Cardiac muscle cell (in vitro differentiated cells and primary cell): Measurements from ENCODE around the gene STX17. TPM values are rescaled to one million over a fixed set of nuclear protein-coding genes. Genes with fewer than 3 reads are reported as not detected.

Source experiments
- DNase-seq, 2 donors: peaks; one replicate each; pipeline versions ENCODE4 v3.0.0 to v3.0.0-alpha.2; 2010 to 2017; ENCODE audit warnings: low read depth in 1 of 2, low spot score in 1 of 2
- H3K27ac ChIP-seq: fragments of 200-600 bp; sonication (generic); 2 replicates; pipeline ENCODE4 v1.5.1; 2016
- H3K27me3 ChIP-seq: fragments of 200-600 bp; sonication (generic); 2 replicates; pipeline ENCODE4 v1.6.0; 2016; ENCODE audit warnings: control low read depth
- H3K36me3 ChIP-seq: fragments of 200-600 bp; sonication (generic); 2 replicates; pipeline ENCODE4 v1.5.1; 2016; ENCODE audit warnings: control low read depth
- H3K4me1 ChIP-seq: fragments of 200-600 bp; sonication (generic); 2 replicates; pipeline ENCODE4 v1.8.1; 2017; ENCODE audit warnings: low read depth, mild to moderate bottlenecking, mixed run types
- H3K4me3 ChIP-seq: fragments of 200-600 bp; sonication (generic); 2 replicates; pipeline ENCODE4 v1.5.1; 2016; ENCODE audit warnings: mild to moderate bottlenecking
- H3K9me3 ChIP-seq: fragments of 200-600 bp; sonication (generic); 2 replicates; pipeline ENCODE4 v1.5.1; 2017; ENCODE audit warnings: low read depth, mild to moderate bottlenecking, control low read depth
- polyA plus RNA-seq: library from polyadenylated mRNA; unstranded; fragments of >200 nt; fragmentation: Nextera tagmentation; extraction: Ambion mirVana; gene quantifications from 2 replicates; pipeline ENCODE4 v1.2.1, GENCODE V29; 2016
- total RNA-seq: library from RNA; depleted of rRNA; stranded (reverse); fragments of >200 nt; gene quantifications from 2 replicates; pipeline ENCODE4 v1.2.3, GENCODE V29; 2016
- TF ChIP-seq, protein P1 (sequence below): IDR thresholded peaks from 2 replicates; pipeline ENCODE4 v1.5.1; 2012; ENCODE audit warnings: low read depth, mild to moderate bottlenecking, low read length

STX17 gene
- total and polyA plus RNA-seq, 2 experiments from 2014 or later, result 20.4 to 34.8 TPM

DNA sequence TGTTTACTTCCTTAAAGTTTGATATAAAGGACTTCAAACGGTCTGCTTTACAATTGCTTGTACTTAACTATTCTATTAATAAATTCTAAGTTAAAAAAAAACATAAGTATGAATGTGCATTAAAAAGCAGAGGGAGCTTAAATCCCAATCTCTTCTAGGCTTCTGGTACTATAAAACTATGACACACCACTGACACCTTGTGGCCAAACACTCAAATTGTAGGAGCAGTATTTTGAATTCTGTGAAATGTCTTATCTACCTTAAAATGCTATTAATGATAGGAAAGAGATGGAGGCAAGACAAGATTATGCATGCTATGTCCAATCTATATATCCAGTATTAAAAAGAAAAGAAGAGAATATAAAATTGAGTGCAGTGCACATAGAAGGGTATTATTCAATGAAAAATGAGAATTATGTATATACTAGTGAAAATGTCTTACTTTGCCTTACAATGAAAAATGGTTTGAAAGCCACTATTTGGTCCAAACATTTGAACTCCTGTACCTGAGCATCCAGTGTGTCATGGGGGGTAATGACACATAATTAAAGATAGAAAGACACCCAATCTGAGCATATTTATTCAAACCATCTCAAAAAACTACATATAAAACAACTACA, 104.7 kb downstream of the STX17 start:
- no peaks in the 10 kb centered on the region for H3K27me3 ChIP-seq
- H3K4me1 ChIP-seq, result no peaks in the 10 kb centered on the region
- peak; percentile 48 to 70 for DNase-seq
- H3K36me3 ChIP-seq, result peaks cover 5% of the 10 kb centered on the region
- H3K9me3 ChIP-seq, result no peaks in the 10 kb centered on the region
- no peak overlapping the region for H3K4me3 ChIP-seq
- TF ChIP-seq, protein P1, sequence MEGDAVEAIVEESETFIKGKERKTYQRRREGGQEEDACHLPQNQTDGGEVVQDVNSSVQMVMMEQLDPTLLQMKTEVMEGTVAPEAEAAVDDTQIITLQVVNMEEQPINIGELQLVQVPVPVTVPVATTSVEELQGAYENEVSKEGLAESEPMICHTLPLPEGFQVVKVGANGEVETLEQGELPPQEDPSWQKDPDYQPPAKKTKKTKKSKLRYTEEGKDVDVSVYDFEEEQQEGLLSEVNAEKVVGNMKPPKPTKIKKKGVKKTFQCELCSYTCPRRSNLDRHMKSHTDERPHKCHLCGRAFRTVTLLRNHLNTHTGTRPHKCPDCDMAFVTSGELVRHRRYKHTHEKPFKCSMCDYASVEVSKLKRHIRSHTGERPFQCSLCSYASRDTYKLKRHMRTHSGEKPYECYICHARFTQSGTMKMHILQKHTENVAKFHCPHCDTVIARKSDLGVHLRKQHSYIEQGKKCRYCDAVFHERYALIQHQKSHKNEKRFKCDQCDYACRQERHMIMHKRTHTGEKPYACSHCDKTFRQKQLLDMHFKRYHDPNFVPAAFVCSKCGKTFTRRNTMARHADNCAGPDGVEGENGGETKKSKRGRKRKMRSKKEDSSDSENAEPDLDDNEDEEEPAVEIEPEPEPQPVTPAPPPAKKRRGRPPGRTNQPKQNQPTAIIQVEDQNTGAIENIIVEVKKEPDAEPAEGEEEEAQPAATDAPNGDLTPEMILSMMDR, result peak; percentile 54
- no peak overlapping the region for H3K27ac ChIP-seq

DNA sequence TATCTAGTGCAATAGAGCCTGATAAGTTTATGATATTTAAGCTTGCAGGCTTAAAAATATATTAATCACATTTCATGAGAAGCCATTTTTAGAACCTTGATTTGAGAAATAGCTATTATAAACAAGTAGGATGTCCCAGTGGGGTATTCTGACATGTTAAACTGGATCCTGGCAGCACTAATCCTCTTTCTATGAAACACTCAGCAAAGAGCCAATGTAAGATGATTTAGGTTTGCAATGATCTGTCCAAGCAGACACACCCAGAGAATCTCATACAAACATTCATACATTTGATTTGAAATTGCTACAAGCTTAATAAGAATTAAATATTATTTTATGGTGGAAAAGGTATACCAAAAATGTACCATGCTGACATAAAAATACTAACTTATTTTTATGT, 105.8 kb downstream of the STX17 start:
- Histone ChIP-seq H3K9me3 (no peaks in the 10 kb centered on the region), H3K27me3 (no peaks in the 10 kb centered on the region), H3K27ac (no peak overlapping the region), H3K4me3 (no peak overlapping the region), H3K4me1 (no peaks in the 10 kb centered on the region), H3K36me3 (peaks cover 5% of the 10 kb centered on the region)
- TF ChIP-seq, protein P1, result no peak
- no peak for DNase-seq

DNA sequence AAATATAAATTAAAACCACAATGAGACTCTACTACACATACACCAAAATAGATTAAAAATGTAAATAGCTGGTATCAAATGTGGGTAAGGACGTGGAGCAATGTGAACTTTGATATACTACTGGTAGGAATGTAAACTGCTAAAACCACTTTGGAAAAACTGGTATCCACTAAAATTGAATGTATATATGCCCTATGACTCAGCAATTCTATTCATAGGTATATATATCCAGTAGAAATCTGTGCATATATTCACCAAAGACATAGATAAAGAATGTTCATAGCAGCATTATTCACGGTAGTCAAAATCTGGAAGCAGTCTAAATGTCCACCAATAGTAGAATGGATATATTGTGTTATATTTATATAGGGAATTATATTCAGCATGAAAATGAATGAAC, 107.1 kb downstream of the STX17 start:
- Histone ChIP-seq H3K36me3 (peaks cover 5% of the 10 kb centered on the region), H3K4me3 (no peak overlapping the region), H3K27me3 (no peaks in the 10 kb centered on the region), H3K9me3 (no peaks in the 10 kb centered on the region), H3K4me1 (no peaks in the 10 kb centered on the region), H3K27ac (no peak overlapping the region)
- DNase-seq, result no peak
- TF ChIP-seq, protein P1, result no peak

DNA sequence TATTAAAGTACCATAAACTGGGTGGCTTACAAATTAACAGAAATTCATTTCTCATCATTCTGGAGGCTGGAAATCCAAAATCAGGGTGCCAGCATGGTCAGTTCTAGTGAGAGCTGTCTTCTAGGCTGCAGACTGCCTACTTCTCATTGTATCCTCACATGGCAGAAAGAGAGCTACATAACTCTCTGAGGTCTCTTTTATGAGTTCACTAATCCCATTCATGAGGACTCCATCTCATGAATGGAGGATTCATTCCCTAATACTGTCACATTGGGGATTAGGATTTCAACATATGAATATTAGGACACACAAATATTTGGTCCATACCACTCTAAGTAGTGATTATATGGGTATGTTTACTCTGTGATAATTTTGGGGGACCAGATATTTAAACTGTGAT, 108.4 kb downstream of the STX17 start:
- Histone ChIP-seq H3K9me3 (no peaks in the 10 kb centered on the region), H3K4me1 (no peaks in the 10 kb centered on the region), H3K36me3 (peaks cover 5% of the 10 kb centered on the region), H3K27me3 (no peaks in the 10 kb centered on the region), H3K27ac (no peak overlapping the region), H3K4me3 (no peak overlapping the region)
- TF ChIP-seq, protein P1, result no peak
- no peak for DNase-seq

DNA sequence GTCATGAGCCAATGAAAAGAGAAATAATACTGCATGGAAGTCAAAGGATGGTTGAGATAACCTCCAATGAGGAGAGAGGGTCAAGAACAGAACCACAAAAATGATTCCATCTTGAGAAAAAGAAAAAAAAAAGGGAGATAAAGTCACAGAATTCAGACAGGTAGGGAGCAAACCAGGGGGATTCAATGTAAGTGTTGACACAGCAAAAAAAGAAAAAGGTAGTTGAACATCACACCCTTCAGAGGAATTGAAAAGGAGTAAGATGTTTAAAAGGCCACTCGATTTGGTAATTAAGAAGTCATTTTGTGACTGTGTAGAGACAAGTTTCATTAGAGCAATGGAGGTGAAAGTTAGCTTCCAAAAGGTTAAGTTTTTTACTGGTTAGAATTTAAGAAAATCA, 113.1 kb downstream of the STX17 start:
- Histone ChIP-seq H3K9me3 (no peaks in the 10 kb centered on the region), H3K27ac (no peak overlapping the region), H3K27me3 (no peaks in the 10 kb centered on the region), H3K36me3 (peaks cover 5% of the 10 kb centered on the region), H3K4me1 (no peaks in the 10 kb centered on the region), H3K4me3 (no peak overlapping the region)
- TF ChIP-seq, protein P1, result no peak
- DNase-seq, result no peak

Other genes with a start within 250 kb of the STX17 start
- 0.49 and 1.5 TPM in 2 replicates for gene NR4A3, start 84.8 kb upstream of the STX17 start, total RNA-seq
- 0.42 and 0.87 TPM in 2 replicates for gene NR4A3, start 84.8 kb upstream of the STX17 start, polyA plus RNA-seq
- 10.0 and 15.2 TPM in 2 replicates for gene ERP44, start 192.3 kb downstream of the STX17 start, total RNA-seq
- gene ERP44, start 192.3 kb downstream of the STX17 start, polyA plus RNA-seq, result 29.7 and 35.3 TPM in 2 replicates
- 11.5 and 15.3 TPM in 2 replicates for gene INVS, start 192.6 kb downstream of the STX17 start, total RNA-seq
- gene INVS, start 192.6 kb downstream of the STX17 start, polyA plus RNA-seq, result 9.4 and 10.9 TPM in 2 replicates